GM10266 (cell line): ENCODE results near the gene HYPK.
"Not testable (repeated sequence)": the region's sequence is repeated elsewhere in the genome, so short reads cannot be mapped to it uniquely, and the experiment has no call there.

Experiments used
- DNase-seq: peaks from one replicate; pipeline ENCODE4 v3.0.0; 2012; ENCODE audit errors: extremely low spot score
- CTCF ChIP-seq: IDR thresholded peaks from 2 replicates; pipeline ENCODE4 v1.5.1; 2012; ENCODE audit warnings: mild to moderate bottlenecking, low read depth; ENCODE audit not compliant: control insufficient read depth, insufficient read depth; ENCODE audit errors: missing control alignments

HYPK gene

GRCh38 chr15:43795197-43795596 is 5.2 kb upstream of the HYPK start:
- DNase-seq: no peak
- TF ChIP-seq CTCF: no peak

DNA sequence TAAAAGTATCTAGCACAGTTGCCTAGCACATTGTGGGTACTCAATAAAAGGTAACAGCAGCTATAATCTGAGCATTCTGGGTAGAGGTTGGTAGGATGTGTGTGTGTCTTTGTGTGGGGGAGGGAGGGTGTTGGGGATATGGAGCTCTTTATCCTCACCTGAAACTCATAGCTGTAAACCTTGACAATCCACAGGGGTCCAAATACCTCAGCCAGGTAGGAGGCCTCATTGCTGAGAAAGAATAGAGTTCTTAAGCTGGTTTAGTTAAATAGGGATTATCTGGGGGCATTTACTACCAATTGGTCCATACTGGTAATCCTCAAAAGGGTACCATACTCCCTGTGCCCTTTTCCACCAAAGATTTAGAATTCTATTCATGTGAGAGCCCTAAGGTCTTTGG is 4.4 kb upstream of the HYPK start:
- no peak for DNase-seq
- no peak for TF ChIP-seq CTCF

DNA sequence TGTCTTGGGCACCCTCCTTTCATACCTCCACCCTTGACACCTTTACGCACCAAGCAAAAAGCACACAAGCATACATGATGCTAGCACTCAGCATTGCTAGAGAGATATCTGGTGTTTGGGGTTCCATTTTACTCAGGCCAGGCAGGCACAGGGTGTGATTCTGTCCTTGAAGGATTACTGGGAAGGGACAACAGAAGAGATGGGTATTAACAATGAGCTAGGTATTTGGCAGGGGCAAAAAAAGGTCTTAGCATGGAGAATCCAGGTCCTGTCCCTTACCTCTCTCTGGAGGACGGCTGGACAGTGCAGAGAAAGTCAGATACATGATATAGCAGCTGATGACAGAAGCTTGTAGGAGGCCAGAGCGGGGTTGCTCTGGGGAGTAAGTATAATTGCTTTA is 3.8 kb upstream of the HYPK start:
- no peak for DNase-seq
- TF ChIP-seq CTCF: no peak

DNA sequence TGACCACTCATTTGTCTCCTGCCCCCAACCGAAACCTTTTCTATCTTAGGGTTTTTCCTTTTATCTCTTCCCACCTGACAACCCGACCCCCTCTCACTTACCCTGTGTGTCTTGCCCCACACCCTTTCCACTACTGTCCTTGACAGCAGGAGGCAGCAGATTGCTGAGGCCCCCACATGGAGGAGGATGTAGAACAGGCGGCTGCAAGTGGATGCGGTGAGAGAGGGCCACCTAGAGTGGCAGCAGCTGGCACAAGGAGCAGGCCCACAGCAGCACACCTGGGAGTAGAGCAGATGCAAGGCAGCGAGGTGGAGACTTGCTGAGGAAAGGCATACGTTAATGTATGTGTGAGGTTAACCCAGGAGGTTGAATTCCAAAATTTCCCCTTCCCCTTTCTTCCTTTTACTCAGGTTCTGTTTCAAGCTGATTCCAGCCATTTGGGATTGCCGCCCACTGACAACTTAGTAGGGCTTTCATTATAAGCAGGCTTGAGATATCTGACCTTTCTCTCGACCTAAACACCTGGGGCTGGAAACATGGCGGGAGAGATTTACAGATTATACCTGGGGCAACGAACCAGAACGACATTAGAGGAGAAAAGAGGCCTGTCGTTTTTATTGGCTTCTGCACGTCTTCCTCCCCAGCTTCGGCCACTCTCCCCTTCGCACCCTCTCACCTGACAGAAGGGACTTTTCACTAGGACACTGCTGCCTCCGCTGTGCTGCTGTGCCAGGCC is 1.0 kb upstream of the HYPK start:
- no peak for DNase-seq
- TF ChIP-seq CTCF: peak; percentile 7

DNA sequence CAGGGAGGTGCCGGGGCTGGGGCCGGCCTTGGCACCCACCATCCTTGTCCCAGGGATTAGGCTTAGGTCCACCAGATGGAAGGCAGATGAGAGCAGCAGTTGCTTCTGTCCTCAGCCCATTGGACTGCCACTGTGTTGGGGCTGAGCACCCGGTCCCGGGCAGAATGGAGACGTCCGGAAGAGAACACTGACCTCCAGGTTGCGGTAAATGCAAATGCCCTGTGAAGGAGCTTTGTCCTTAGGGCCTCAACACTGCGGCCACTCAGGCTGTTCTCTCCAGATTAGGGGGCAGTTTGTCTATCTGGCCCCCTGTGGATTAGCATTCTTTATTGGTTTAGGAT is 484 bp upstream of the HYPK start, which contains the start of gene SERINC4:
TSS of gene SERINC4 (minus strand) at position 276 of the 341 bp plus-strand sequence. CDS start at position 42, 234 bp downstream.
- TF ChIP-seq CTCF: no peak
- no peak for DNase-seq

DNA sequence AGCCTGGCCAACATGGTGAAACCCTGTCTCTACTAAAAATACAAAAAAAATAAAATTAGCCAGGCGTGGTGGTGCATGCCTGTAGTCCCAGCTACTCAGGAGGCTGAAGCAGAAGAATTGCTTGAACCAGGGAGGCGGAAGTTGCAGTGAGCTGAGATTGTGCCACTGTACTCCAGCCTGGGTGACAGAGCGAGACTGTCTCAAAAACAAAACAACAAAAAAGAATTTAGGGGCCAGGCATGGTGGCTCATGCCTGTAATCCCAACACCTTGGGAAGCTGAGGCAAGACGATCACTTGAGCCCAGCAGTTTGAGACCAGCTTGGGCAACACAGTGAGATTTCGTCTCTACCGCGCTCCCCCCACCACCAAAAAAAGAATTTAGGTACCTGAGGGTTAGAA is 2.3 kb downstream of the HYPK start:
- not testable (repeated sequence) for DNase-seq

- TF ChIP-seq CTCF: no peak
- no peak for DNase-seq
Measured at GRCh38 chr15:43808435-43808950, 8.1 kb downstream of the HYPK start.
